ENCODE results near the gene TXNDC9.
"Not testable (repeated sequence)": the region's sequence is repeated elsewhere in the genome, so short reads cannot be mapped to it uniquely, and the experiment has no call there.

The TXNDC9 gene

GRCh38 chr2:99373144-99373543 is 37.0 kb upstream of the TXNDC9 start:
- TF ChIP-seq CTCF (IDR thresholded peaks at IDR 0.05; ENCODE audit: extremely low read depth, insufficient read depth, missing control alignments): no peak
- DNase-seq (ENCODE audit: low spot score): no peak
- in situ Hi-C loops (cut with MboI; ENCODE audit: low pct_unique_long_range_greater_than_20kb, low sequenced_read_pairs, unreplicated experiment): no loop called here

DNA sequence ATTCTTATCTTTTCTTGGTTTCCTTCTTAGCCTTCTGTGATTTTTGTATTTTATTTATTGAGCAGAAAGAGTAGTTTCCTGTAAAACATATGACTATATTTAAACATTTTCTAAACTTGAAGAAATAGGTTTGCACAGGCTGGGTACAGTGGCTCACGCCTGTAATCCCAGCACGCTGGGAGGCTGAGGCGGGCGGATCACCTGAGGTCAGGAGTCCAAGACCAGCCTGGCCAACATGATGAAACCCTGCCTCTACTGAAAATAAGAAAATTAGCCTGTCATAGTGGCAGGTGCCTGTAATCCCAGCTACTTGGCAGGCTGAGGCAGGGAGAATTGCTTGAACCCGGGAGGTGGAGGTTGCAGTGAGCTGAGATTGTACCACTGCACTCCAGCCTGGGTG is 32.7 kb upstream of the TXNDC9 start:
- DNase-seq (ENCODE audit: low spot score); in situ Hi-C loops (cut with MboI; ENCODE audit: low pct_unique_long_range_greater_than_20kb, low sequenced_read_pairs, unreplicated experiment): not testable (repeated sequence)

DNA sequence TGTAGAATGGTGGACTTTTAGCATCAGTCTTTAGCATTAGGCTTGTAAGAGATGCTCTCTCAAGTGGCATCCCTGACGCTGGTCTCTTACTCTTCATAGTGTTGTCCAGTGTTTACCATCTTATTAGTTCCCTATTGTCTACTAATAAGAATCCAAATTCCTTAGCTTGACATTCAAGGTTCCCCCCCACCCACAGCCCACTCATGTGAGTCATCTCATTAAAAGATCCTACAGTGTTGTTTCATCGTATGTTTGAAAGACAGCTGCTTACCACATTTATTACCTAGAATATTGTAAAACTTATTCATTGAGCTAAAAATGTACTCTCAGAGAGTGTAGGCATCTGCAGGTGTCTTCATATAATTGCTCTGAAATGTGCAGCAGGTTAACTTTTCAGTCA is 29.5 kb upstream of the TXNDC9 start:
- no peak for DNase-seq (ENCODE audit: low spot score)
- TF ChIP-seq CTCF (IDR thresholded peaks at IDR 0.05; ENCODE audit: extremely low read depth, insufficient read depth, missing control alignments): no peak
- in situ Hi-C loops (cut with MboI; ENCODE audit: low pct_unique_long_range_greater_than_20kb, low sequenced_read_pairs, unreplicated experiment): no loop called here

DNA sequence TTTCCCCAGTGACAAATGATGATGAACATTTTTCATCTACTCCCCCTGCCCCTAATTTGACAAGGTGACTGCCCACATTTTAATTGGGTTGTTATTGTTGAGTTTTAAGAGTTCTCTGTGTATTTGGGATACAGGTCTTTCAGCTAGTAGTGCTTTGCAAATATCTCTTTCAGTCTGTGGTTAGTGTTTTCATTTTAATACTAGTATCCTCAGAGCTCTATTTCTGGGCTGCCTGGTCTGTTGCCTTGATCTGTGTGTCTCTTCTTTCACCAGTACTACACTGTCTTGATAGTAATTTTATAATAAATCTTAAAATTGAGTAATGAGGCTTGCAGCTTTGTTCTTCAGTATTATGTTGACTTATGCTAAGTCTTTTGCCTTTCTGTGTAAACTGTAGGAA is 20.7 kb upstream of the TXNDC9 start:
- in situ Hi-C loops (cut with MboI; ENCODE audit: low pct_unique_long_range_greater_than_20kb, low sequenced_read_pairs, unreplicated experiment): no loop called here
- DNase-seq (ENCODE audit: low spot score): no peak
- no peak for TF ChIP-seq CTCF (IDR thresholded peaks at IDR 0.05; ENCODE audit: extremely low read depth, insufficient read depth, missing control alignments)

- in situ Hi-C loops (cut with MboI; ENCODE audit: low pct_unique_long_range_greater_than_20kb, low sequenced_read_pairs, unreplicated experiment); DNase-seq (ENCODE audit: low spot score): not testable (repeated sequence)
These were observed 18.7 kb upstream of the TXNDC9 start for GRCh38 chr2:99354825-99355224.

GRCh38 chr2:99354070-99354469 is 17.9 kb upstream of the TXNDC9 start:
- in situ Hi-C loops (cut with MboI; ENCODE audit: low pct_unique_long_range_greater_than_20kb, low sequenced_read_pairs, unreplicated experiment): no loop called here
- DNase-seq (ENCODE audit: low spot score): no peak
- no peak for TF ChIP-seq CTCF (IDR thresholded peaks at IDR 0.05; ENCODE audit: extremely low read depth, insufficient read depth, missing control alignments)

- no peak for DNase-seq (ENCODE audit: low spot score)
- in situ Hi-C loops (cut with MboI; ENCODE audit: low pct_unique_long_range_greater_than_20kb, low sequenced_read_pairs, unreplicated experiment): no loop called here
- no peak for TF ChIP-seq CTCF (IDR thresholded peaks at IDR 0.05; ENCODE audit: extremely low read depth, insufficient read depth, missing control alignments)
These were observed 14.1 kb upstream of the TXNDC9 start for GRCh38 chr2:99350194-99350593.

GRCh38 chr2:99348173-99348572 is 12.0 kb upstream of the TXNDC9 start:
- no peak for TF ChIP-seq CTCF (IDR thresholded peaks at IDR 0.05; ENCODE audit: extremely low read depth, insufficient read depth, missing control alignments)
- peak; percentile 36 for DNase-seq (ENCODE audit: low spot score)
- in situ Hi-C loops (cut with MboI; ENCODE audit: low pct_unique_long_range_greater_than_20kb, low sequenced_read_pairs, unreplicated experiment): no loop called here
